IPS DF 6.9 (cell line): ENCODE measurements around the gene HSPG2.

Source experiments
- DNase-seq: peaks from one replicate; pipeline ENCODE4 v3.0.0-alpha.2; 2013; ENCODE audit warnings: low read depth, low spot score
- H3K27ac ChIP-seq: one replicate; pipeline ENCODE4 v1.5.1; 2013; ENCODE audit warnings: low read length, control low read depth
- H3K27me3 ChIP-seq: 2 replicates; pipeline ENCODE4 v1.6.1; 2013; ENCODE audit warnings: mild to moderate bottlenecking, low read length; ENCODE audit not compliant: control insufficient read depth, insufficient read depth
- H3K36me3 ChIP-seq: 2 replicates; pipeline ENCODE4 v1.6.1; 2013; ENCODE audit warnings: low read length; ENCODE audit not compliant: control insufficient read depth, insufficient read depth
- H3K4me1 ChIP-seq: 2 replicates; pipeline ENCODE4 v1.6.1; 2013; ENCODE audit warnings: low read length; ENCODE audit not compliant: control insufficient read depth, insufficient read depth
- H3K4me3 ChIP-seq: 2 replicates; pipeline ENCODE4 v1.5.1; 2013; ENCODE audit warnings: mild to moderate bottlenecking, low read length
- H3K9me3 ChIP-seq: 2 replicates; pipeline ENCODE4 v1.6.1; 2013; ENCODE audit warnings: low read length, inconsistent platforms; ENCODE audit not compliant: control insufficient read depth, insufficient read depth
- WGBS: extraction: QIAGEN DNeasy Blood & Tissue Kit; methylation state at CpG from one replicate; pipeline ENCODE4 v1.1.7; 2013; ENCODE audit warnings: mixed read lengths, missing lambda C conversion rate; ENCODE audit not compliant: insufficient read length, insufficient coverage; 5-methylcytosine and 5-hydroxymethylcytosine counted together

Gene HSPG2

DNA sequence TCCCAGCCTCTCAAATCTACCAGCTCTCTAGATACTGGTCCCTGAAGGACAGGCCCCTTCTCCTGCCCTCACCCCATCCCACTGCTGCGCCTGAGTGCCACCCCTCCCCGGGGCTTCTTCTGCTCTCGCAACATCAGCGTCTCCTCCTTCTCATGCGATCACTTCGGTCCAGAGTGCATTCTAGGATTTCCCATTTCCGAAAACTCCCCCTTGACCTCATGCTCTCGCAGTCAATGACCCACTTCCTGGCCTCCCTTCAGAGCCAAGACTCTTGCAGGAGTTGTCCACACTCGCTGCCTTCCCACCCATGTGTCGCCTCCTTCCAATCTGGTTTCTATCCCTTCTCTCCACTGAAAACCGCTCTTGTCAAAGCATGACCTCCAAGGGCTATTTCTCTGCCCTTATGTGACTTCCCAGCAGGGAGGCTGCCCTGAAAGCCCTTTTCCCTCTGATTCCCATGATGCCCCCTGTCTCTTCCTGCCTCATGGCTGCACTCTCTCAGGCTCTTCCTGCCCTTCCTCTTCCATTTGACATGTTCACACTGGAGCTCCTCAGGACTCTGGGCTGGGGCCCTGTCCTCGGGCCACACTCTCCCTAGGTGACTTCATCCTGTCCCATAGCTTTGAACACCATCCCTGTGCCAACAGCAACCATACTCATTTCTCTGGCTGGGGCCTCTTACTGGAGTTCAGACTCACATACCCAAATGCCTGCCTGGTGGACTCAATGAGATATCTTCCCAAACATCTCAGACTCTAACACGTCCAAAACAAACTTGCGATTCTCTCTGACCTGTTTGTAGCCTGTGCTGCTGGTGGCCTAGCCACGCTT, 79.1 kb downstream of the HSPG2 start:
- H3K4me1 ChIP-seq, result no peaks in the 10 kb centered on the region
- DNase-seq, result no peak
- H3K36me3 ChIP-seq, result peaks cover 48% of the 10 kb centered on the region
- H3K4me3 ChIP-seq, result no peak overlapping the region
- WGBS, result no CpG with 5 or more reads among the region's 15 CpGs
- H3K9me3 ChIP-seq, result no peaks in the 10 kb centered on the region
- no peaks in the 10 kb centered on the region for H3K27me3 ChIP-seq
- no peak overlapping the region for H3K27ac ChIP-seq

DNA sequence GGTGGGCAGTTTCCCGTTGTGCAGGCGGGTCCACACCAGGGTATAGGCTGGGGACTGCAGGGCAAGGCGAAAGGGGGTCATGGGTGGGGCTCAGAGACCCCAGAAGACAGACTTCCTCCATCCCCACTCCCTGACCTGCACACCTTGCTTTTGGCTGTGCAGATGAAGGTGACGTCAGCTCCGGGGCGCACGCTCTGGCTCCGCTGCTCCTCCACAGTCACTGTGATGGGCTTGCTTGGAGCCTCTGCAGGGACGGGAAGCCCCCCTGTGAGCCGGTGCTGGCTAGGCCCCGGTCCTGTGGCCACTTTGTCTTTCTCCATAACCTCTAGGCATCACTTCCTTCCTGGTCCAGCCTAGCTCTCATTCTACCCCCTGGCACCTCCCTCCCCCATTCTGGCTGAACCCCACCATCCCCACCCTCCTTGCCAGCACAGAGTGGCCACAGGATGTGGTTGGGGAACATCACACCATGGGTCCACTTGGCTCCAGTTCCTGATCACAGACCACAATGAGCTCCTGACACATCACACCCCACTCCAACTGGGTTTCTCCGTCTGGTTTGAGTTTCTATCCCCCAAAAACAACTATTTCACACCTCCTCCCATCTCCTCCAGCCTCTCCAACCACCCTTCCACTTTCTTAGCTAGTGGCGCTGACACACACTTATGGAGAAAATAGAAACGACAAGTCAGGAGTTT, 79.8 kb downstream of the HSPG2 start:
- Histone ChIP-seq H3K4me1 (no peaks in the 10 kb centered on the region), H3K36me3 (peaks cover 55% of the 10 kb centered on the region), H3K27ac (no peak overlapping the region), H3K27me3 (no peaks in the 10 kb centered on the region), H3K9me3 (no peaks in the 10 kb centered on the region), H3K4me3 (no peak overlapping the region)
- no CpG with 5 or more reads among the region's 14 CpGs for WGBS
- no peak for DNase-seq

DNA sequence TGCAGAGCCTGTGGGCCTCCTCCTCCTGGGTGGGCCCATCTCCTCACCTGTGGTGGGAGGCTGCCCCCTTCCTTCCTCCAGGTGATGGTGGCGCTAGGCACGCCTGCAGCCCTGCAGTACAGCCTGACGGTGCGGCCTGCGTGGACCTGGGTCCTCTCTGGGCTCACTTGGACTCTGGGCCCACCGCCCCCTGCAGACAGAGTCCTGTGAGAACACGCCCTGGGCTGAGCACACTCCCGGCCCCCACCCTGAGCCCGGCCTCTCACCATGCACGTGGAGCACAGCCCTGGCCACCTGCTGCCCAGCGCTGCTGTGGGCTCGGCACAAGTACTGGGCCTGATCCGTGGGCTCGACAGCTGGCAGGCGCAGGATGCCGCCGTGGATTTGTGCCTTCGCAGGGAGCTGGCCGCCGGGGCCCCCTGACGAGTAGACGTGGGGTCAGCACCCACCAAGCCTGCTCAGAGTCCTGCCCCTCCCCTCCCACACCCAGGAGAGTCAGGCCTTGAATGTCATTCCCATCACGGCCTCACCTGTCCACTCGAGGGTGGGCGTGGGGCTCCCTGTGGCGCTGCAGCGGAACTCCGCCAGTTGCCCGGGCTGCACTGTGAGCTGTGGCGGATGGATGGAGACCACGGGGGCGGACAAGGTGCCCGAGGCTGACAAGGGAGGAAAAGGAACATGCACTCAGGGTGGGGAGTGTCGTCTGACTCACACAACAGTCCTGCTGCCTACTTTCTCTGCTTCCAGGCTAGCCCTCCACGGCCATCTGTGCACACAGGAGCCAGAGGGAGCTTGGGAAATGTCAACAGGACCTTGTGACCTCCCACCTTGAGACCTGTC, 81.6 kb downstream of the HSPG2 start:
- H3K9me3 ChIP-seq, result no peaks in the 10 kb centered on the region
- WGBS, result no CpG with 5 or more reads among the region's 35 CpGs
- no peak for DNase-seq
- no peaks in the 10 kb centered on the region for H3K27me3 ChIP-seq
- H3K27ac ChIP-seq, result no peak overlapping the region
- peaks cover 58% of the 10 kb centered on the region for H3K36me3 ChIP-seq
- no peak overlapping the region for H3K4me3 ChIP-seq
- no peaks in the 10 kb centered on the region for H3K4me1 ChIP-seq

DNA sequence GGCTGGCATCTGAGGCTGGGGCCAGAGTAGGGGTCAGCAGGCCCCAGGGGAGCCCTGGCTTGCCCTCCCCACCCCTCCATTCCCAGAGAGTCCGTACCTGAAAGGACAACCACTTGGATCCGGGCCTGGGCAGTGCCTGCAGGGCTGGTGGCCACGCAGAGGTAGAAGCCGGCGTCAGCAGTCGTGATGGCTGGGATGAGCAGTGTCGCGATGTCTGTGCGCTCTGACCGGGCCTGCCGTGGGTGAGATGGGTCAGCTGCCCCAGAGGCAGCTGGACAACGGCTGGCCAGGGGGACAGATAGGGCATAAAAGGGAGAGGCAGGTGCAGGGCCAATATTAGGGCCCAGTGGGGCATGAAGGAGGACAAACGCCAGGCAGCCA, 82.4 kb downstream of the HSPG2 start:
- DNase-seq, result no peak
- peaks cover 64% of the 10 kb centered on the region for H3K36me3 ChIP-seq
- no CpG with 5 or more reads among the region's 13 CpGs for WGBS

DNA sequence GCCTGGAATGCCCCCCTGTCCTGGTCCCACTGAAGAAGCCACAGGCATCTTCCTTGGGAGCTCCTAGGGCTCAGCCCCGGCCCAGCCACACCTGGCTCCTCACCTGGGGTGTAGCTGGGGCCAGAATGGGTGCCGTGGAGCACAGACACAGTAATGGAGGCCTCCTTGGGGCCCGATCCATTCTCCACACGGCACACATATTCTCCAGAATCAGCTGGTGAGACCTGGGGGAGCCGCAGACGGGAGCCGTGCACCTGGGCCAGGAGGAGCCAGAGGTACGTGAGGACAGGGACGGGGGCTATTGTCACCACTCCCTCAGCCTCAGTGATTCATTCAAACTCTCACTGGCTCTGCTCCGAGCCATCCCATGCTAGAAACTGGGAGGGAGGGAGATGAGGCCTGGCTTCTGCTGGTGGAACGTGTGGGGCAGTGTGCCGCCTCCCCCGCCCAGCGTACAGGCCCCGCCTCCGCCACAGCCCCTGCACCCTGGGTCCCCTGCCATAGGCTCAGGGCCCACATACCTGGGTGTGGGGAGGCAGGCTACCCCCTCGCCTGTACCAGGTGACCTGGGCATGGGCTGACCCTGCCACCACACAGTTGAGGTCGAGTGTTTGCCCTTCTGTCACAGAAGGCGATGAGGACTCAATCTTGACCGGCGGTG, 82.9 kb downstream of the HSPG2 start:
- Histone ChIP-seq H3K4me1 (no peaks in the 10 kb centered on the region), H3K27me3 (no peaks in the 10 kb centered on the region), H3K4me3 (no peak overlapping the region), H3K27ac (no peak overlapping the region), H3K36me3 (peaks cover 63% of the 10 kb centered on the region), H3K9me3 (no peaks in the 10 kb centered on the region)
- WGBS, result no CpG with 5 or more reads among the region's 21 CpGs
- DNase-seq, result no peak

More for the DNA sequence above, 82.4 kb downstream of the HSPG2 start:
- no peaks in the 10 kb centered on the region for H3K4me1 ChIP-seq
- H3K27ac ChIP-seq, result no peak overlapping the region
- no peaks in the 10 kb centered on the region for H3K9me3 ChIP-seq
- H3K4me3 ChIP-seq, result no peak overlapping the region
- no peaks in the 10 kb centered on the region for H3K27me3 ChIP-seq

DNA sequence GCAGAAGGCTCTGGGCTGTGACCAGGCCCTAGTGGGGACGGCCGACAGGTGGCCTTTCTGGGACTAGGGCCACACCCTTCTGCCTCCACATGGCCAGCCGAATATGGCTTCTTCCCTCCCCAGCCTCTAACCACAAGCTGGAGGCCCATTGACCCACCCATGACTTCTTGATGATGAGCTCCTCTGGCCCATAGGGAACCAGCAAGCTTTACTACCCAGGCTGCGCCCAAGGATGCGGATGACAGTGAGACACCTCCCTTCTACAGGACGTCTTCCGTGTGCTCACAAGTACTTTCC, 84.0 kb downstream of the HSPG2 start:
- Histone ChIP-seq H3K4me1 (no peaks in the 10 kb centered on the region), H3K27ac (no peak overlapping the region), H3K36me3 (peaks cover 61% of the 10 kb centered on the region), H3K9me3 (no peaks in the 10 kb centered on the region), H3K4me3 (no peak overlapping the region), H3K27me3 (no peaks in the 10 kb centered on the region)
- no CpG with 5 or more reads among the region's 7 CpGs for WGBS
- DNase-seq, result no peak

DNA sequence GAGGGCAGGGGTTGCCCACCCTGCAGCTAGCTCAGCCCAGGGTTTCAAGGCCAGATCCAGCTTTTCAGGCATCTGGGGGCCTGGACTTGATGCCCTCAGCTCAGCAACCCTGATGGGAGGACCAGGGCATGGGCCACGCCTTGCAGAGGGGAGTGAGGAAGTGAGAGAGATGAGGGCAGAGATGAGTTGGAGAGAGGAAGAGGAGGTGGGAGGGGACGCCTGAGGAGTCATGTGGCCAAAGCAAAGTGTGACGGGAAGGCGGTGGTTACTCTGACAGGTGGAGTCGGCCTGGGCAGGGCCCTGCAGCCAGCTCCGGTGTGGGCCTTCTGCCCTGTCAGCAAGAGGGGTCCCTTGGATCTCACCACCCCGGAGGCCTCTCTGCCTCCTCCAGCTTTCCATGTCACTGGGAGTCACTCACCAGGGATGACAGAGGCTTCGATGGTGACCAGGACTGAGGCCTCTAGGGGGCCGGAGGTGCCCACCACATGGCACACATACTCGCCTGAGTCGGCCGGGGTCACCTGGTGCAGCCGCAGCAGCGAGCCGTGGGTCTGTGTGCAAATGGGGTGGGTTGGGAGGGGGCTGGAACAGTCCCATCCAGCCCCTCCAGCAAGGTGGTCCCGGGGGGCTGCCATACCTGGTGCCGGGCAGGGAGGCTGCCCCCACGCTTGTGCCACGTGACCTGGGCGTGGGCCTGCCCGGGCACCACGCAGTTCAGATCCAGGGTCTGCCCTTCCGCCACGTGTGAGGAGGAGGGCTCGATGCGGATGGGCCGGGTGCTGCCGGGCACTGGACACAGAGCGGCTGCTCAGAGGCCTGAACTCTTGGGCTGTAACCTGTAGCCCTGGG, 84.6 kb downstream of the HSPG2 start:
- Histone ChIP-seq H3K9me3 (no peaks in the 10 kb centered on the region), H3K36me3 (peaks cover 65% of the 10 kb centered on the region), H3K27ac (no peak overlapping the region), H3K4me1 (no peaks in the 10 kb centered on the region), H3K4me3 (no peak overlapping the region), H3K27me3 (no peaks in the 10 kb centered on the region)
- DNase-seq, result no peak
- WGBS, result no CpG with 5 or more reads among the region's 29 CpGs

DNA sequence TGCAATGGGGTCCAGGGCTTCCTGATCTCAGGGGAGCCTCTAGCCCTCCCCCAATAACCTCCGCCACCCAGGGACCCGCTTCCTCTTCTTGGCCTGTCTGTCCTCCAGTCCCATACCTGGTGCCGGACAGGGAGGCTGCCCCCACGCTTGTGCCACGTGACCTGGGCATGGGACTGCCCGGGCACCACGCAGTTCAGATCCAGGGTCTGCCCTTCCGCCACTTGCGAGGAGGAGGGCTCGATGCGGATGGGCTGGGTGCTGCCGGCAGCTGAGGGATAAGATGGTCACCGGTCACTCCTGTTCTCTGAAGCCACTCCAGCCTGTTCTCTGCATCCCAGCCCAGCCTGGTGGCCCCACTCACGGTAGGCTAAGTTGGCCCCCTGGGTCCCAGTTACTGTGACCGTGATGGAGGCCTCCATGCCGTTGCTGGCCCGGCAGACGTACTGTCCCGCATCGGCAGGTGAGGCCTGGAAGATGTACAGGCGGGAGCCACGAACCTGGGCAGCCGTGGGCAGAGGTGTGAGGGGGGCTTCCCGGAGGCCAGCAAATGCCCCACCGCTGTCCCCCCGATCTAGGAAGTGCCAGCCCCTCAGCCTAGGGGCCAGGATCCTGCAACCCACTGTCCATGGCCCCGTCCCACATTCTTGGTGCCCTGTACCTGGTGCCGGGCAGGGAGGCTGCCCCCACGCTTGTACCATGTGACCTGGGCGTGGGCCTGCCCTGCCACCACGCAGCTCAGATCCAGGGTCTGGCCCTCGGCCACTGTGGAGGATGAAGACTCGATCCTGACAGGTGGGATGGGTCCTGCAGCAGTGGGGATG, 85.5 kb downstream of the HSPG2 start:
- WGBS, result no CpG with 5 or more reads among the region's 33 CpGs
- DNase-seq, result no peak
- Histone ChIP-seq H3K9me3 (no peaks in the 10 kb centered on the region), H3K4me1 (no peaks in the 10 kb centered on the region), H3K27ac (no peak overlapping the region), H3K36me3 (peaks cover 65% of the 10 kb centered on the region), H3K27me3 (no peaks in the 10 kb centered on the region), H3K4me3 (no peak overlapping the region)

DNA sequence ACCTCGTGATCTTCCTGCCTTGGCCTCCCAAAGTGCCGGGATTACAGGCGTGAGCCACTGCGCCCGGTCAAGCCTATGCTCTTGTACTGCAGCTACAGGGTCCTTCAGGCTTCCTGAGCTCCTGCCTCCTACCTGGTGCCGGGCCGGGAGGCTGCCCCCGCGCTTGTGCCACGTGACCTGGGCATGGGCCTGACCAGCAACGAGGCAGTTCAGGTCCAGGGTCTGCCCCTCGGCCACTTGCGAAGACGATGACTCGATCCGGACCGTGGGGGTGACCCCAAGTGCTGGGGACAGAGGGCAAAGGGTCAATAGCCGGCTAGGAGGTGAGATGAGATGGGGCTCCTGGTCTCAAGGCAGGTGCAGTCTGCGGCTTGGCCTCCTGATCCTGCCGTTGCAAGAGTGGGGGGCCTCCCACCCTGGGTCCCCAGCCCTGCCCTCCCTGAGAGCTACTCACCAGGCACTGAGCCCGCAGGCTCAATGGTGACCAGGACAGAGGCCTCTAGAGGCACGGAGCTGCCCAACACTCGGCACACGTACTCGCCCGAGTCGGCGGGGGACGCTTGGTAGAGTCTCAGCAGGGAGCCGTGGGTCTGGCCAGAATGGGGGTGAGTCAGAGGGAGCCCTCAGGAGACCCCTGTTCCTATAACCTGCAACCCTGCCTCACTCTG, 87.1 kb downstream of the HSPG2 start:
- DNase-seq, result no peak
- Histone ChIP-seq H3K4me1 (no peaks in the 10 kb centered on the region), H3K9me3 (no peaks in the 10 kb centered on the region), H3K27ac (no peak overlapping the region), H3K27me3 (no peaks in the 10 kb centered on the region), H3K4me3 (no peak overlapping the region), H3K36me3 (peaks cover 62% of the 10 kb centered on the region)
- no CpG with 5 or more reads among the region's 30 CpGs for WGBS
